HEK293 (cell line): ENCODE results near the gene HPS4.
A peak's percentile ranks its signal among the peaks of the same experiment; 100 is the strongest.

ENCODE experiments used
- CTCF ChIA-PET: fragments of 350-600 bp; formaldehyde crosslinking; extraction: SDS; loops from one replicate; lab custom pipeline; 2021; ENCODE audit warnings: antibody characterized with exemption; lab: Yijun Ruan, JAX
- POLR2A ChIA-PET: fragments of 300-600 bp; formaldehyde crosslinking; extraction: SDS; loops from one replicate; lab custom pipeline; 2020; ENCODE audit warnings: antibody characterized with exemption, inconsistent platforms; lab: Yijun Ruan, JAX
- H3K27ac ChIP-seq: fragments of 200-500 bp; sonication (Bioruptor generic); 2 replicates; pipeline ENCODE4 v1.5.1; 2014; ENCODE audit warnings: low read depth, low read length, control low read depth, inconsistent platforms; ENCODE audit errors: extremely low read depth
- H3K36me3 ChIP-seq, 2 experiments: fragments of 200-500 bp in 1 of 2; sonication (Bioruptor generic) in 1 of 2; 1 replicate in 1 of 2; 2 replicates in 1 of 2; pipeline ENCODE4 v1.5.1; 2014 to 2017; ENCODE audit warnings: inconsistent platforms in 2 of 2, low read length in 2 of 2; ENCODE audit not compliant: control insufficient read depth in 2 of 2, insufficient read depth in 1 of 2
- H3K4me1 ChIP-seq: fragments of 200-500 bp; sonication (Bioruptor generic); 2 replicates; pipeline ENCODE4 v1.5.1; 2014; ENCODE audit warnings: mild to moderate bottlenecking, low read length, inconsistent platforms; ENCODE audit not compliant: control insufficient read depth, insufficient read depth
- H3K4me3 ChIP-seq: 2 replicates; pipeline ENCODE4 v1.5.1; 2011; ENCODE audit warnings: low read depth, mild to moderate bottlenecking, control low read depth, low read length, moderate library complexity
- H3K9me3 ChIP-seq: fragments of 200-500 bp; sonication (Bioruptor generic); 2 replicates; pipeline ENCODE4 v1.5.1; 2014; ENCODE audit warnings: low read depth, low read length, inconsistent platforms; ENCODE audit not compliant: control insufficient read depth, insufficient read depth
- BCL11A ChIP-seq: fragments of 450-650 bp; formaldehyde crosslinking; IDR thresholded peaks from 2 replicates; pipeline ENCODE4 v1.5.1; 2016; ENCODE audit warnings: low read depth, missing biosample characterization, missing genetic modification characterization
- BCL6B ChIP-seq: fragments of 450-650 bp; formaldehyde crosslinking; IDR thresholded peaks from 2 replicates; pipeline ENCODE4 v1.5.1; 2017; ENCODE audit warnings: missing biosample characterization, missing genetic modification characterization
- KLF17 ChIP-seq: fragments of 450-650 bp; formaldehyde crosslinking; IDR thresholded peaks from 2 replicates; pipeline ENCODE4 v1.5.1; 2016; ENCODE audit warnings: missing biosample characterization, missing genetic modification characterization
- KLF8 ChIP-seq: fragments of 450-650 bp; formaldehyde crosslinking; IDR thresholded peaks from 2 replicates; pipeline ENCODE4 v1.5.1; 2016; ENCODE audit warnings: missing biosample characterization, missing genetic modification characterization
- OVOL3 ChIP-seq: fragments of 450-650 bp; formaldehyde crosslinking; IDR thresholded peaks from 2 replicates; pipeline ENCODE4 v1.5.1; 2016; ENCODE audit warnings: missing biosample characterization, missing genetic modification characterization
- PRDM1 ChIP-seq: fragments of 450-650 bp; formaldehyde crosslinking; IDR thresholded peaks from 2 replicates; pipeline ENCODE4; 2016; ENCODE audit warnings: missing biosample characterization, missing genetic modification characterization
- SP7 ChIP-seq: fragments of 450-650 bp; formaldehyde crosslinking; IDR thresholded peaks from 2 replicates; pipeline ENCODE4 v1.5.1; 2016; ENCODE audit warnings: missing biosample characterization, missing genetic modification characterization
- TRIM28 ChIP-seq: IDR thresholded peaks from 2 replicates; pipeline ENCODE4 v1.6.1; 2011; ENCODE audit warnings: low read length, control low read depth, borderline replicate concordance
- ZBTB20 ChIP-seq: fragments of 450-650 bp; formaldehyde crosslinking; IDR thresholded peaks from 2 replicates; pipeline ENCODE4 v1.5.1; 2016; ENCODE audit warnings: missing biosample characterization, missing genetic modification characterization
- ZBTB21 ChIP-seq: fragments of 450-650 bp; formaldehyde crosslinking; IDR thresholded peaks from 2 replicates; pipeline ENCODE4 v1.5.1; 2017; ENCODE audit warnings: missing biosample characterization, missing genetic modification characterization
- ZBTB8A ChIP-seq: fragments of 450-650 bp; formaldehyde crosslinking; IDR thresholded peaks from 2 replicates; pipeline ENCODE4 v1.5.1; 2016; ENCODE audit warnings: missing biosample characterization, missing genetic modification characterization
- ZNF10 ChIP-seq: fragments of 450-650 bp; formaldehyde crosslinking; IDR thresholded peaks from 2 replicates; pipeline ENCODE4 v1.5.1; 2017; ENCODE audit warnings: missing biosample characterization, missing genetic modification characterization
- ZNF133 ChIP-seq: fragments of 450-650 bp; formaldehyde crosslinking; IDR thresholded peaks from 2 replicates; pipeline ENCODE4 v1.5.1; 2016; ENCODE audit warnings: missing biosample characterization, missing genetic modification characterization
- ZNF184 ChIP-seq: fragments of 450-650 bp; IDR thresholded peaks from 2 replicates; pipeline ENCODE4 v1.5.1; 2018; ENCODE audit warnings: missing biosample characterization, mild to moderate bottlenecking, missing genetic modification characterization
- ZNF214 ChIP-seq: fragments of 450-650 bp; formaldehyde crosslinking; IDR thresholded peaks from 2 replicates; pipeline ENCODE4 v1.5.1; 2017; ENCODE audit warnings: missing biosample characterization, mild to moderate bottlenecking, missing genetic modification characterization, borderline replicate concordance
- ZNF221 ChIP-seq: fragments of 450-650 bp; formaldehyde crosslinking; IDR thresholded peaks from 2 replicates; pipeline ENCODE4 v1.5.1; 2017; ENCODE audit warnings: missing biosample characterization, missing genetic modification characterization, borderline replicate concordance
- ZNF335 ChIP-seq: fragments of 450-650 bp; formaldehyde crosslinking; conservative IDR thresholded peaks from 2 replicates; pipeline ENCODE4 v1.5.1; 2016; ENCODE audit warnings: missing biosample characterization, missing genetic modification characterization
- ZNF433 ChIP-seq: fragments of 450-650 bp; formaldehyde crosslinking; IDR thresholded peaks from 2 replicates; pipeline ENCODE4 v1.5.1; 2016; ENCODE audit warnings: missing biosample characterization, missing genetic modification characterization, low read depth
- ZNF529 ChIP-seq: fragments of 450-650 bp; formaldehyde crosslinking; IDR thresholded peaks from 2 replicates; pipeline ENCODE4 v1.5.1; 2017; ENCODE audit warnings: missing genetic modification characterization, missing biosample characterization; ENCODE audit not compliant: insufficient replicate concordance
- ZNF558 ChIP-seq: fragments of 450-650 bp; formaldehyde crosslinking; IDR thresholded peaks from 2 replicates; pipeline ENCODE4 v1.5.1; 2016; ENCODE audit warnings: missing biosample characterization, missing genetic modification characterization
- ZNF707 ChIP-seq: fragments of 450-650 bp; formaldehyde crosslinking; IDR thresholded peaks from 2 replicates; pipeline ENCODE4 v1.5.1; 2016; ENCODE audit warnings: missing biosample characterization, missing genetic modification characterization
- ZNF791 ChIP-seq: fragments of 450-650 bp; formaldehyde crosslinking; IDR thresholded peaks from 2 replicates; pipeline ENCODE4 v1.5.1; 2016; ENCODE audit warnings: missing biosample characterization, missing genetic modification characterization
- ZSCAN23 ChIP-seq: fragments of 450-650 bp; formaldehyde crosslinking; IDR thresholded peaks from 2 replicates; pipeline ENCODE4 v1.5.1; 2016; ENCODE audit warnings: missing biosample characterization, missing genetic modification characterization
- ZSCAN30 ChIP-seq: fragments of 450-650 bp; IDR thresholded peaks from 2 replicates; pipeline ENCODE4 v1.5.1; 2018; ENCODE audit warnings: missing biosample characterization, mild to moderate bottlenecking, missing genetic modification characterization, moderate library complexity
- TF ChIP-seq, protein P1 (sequence below): sonication (generic); formaldehyde crosslinking; IDR thresholded peaks from 2 replicates; pipeline ENCODE4 v1.8.1; 2022; ENCODE audit warnings: mild to moderate bottlenecking, moderate library complexity, missing genetic modification reagents

HPS4 gene

GRCh38 chr22:26486394-26486793 lies 2.8 kb upstream of the HPS4 start (continued):
- TF ChIP-seq BCL6B (tag by site-specific recombination), result no peak

DNA sequence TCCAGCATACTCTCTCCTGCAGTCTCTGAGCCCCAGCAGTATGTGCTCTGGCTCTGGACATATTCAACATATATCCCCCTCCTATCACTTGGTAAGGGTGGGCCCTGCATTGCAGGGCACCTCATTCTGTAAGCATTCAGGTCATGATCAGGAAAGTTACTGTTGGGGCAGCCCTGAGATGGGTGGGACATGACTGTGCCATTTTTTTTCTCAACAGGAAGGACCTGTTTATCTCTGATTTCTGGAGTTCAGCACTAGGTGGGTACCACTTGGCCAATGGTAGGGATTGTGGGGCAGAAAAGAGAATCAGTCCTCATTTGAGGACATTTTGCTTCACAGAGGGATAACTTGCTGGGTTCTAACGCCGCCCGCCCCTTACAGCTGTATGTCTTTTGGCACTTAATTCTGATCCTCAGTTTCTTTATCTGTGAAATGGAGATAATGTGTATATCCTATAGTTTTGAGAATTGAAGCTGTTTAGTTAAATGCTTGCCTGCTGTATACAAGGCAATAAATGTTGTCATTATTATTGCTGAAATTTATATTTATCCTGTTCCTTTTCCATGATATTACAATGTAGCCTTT lies 2.3 kb upstream of the HPS4 start:
- TF ChIP-seq BCL11A (tag by site-specific recombination) (no peak), ZSCAN23 (no peak), ZNF214 (tag by site-specific recombination) (no peak), ZNF791 (tag by site-specific recombination) (no peak), ZNF558 (tag by site-specific recombination) (no peak), ZNF433 (tag by site-specific recombination) (no peak), ZSCAN30 (tag by site-specific recombination) (no peak), OVOL3 (tag by site-specific recombination) (no peak), ZNF184 (tag by site-specific recombination) (no peak), ZBTB8A (tag by site-specific recombination) (no peak), ZNF529 (no peak)
- H3K36me3 ChIP-seq, result peaks cover 19 to 62% of the 10 kb centered on the region in 2 experiments; a peak in 2 of 3 replicates
- H3K4me3 ChIP-seq, result no peak overlapping the region
- ChIA-PET POLR2A (interaction anchor here (0.7 kb wide), 1 partner anchor 1085 kb away, joined by 7 read pairs; no protein-coding TSS in a partner anchor), CTCF (interaction anchor here (0.7 to 2.0 kb wide), 2 partner anchors 17 to 53 kb away, joined by 4 to 6 read pairs; no protein-coding TSS in a partner anchor)
- no peaks in the 10 kb centered on the region for H3K9me3 ChIP-seq
- peaks cover 4% of the 10 kb centered on the region; the same call in 1 of the 2 replicates for H3K4me1 ChIP-seq
- no peak overlapping the region for H3K27ac ChIP-seq

DNA sequence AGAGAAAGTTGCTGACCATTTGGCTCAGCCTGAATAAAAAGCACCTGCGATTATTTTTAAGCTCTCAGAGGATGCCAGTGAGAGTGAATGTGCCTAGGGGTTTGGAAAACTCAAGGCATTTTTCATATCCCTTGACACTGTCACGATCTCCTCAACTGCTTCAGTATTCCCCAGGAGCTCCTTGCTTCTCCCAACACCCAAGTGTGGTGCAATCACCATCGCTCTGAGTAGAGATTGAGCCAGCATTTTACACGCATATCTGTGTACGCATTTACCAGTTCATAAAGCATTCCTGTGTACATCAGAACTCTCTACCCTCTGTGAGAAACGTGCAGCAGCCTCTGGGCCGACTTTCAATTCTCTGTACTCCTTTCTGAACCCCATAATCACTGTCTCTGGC lies 1.4 kb upstream of the HPS4 start:
- Histone ChIP-seq H3K4me1 (peaks cover 4% of the 10 kb centered on the region; the same call in 1 of the 2 replicates), H3K4me3 (no peak overlapping the region), H3K27ac (no peak overlapping the region), H3K36me3 (peaks cover 10 to 58% of the 10 kb centered on the region in 2 experiments; a peak in 2 of 3 replicates), H3K9me3 (no peaks in the 10 kb centered on the region)
- TF ChIP-seq ZBTB20 (tag by site-specific recombination) (no peak), PRDM1 (peak; percentile 46; the same call in 1 of the 2 replicates)
- ChIA-PET CTCF (interaction anchor here (1.6 to 2.0 kb wide), 2 partner anchors 16 to 18 kb away, joined by 4 to 6 read pairs; no protein-coding TSS in a partner anchor), POLR2A (interaction anchor here (1.1 kb wide), 1 partner anchor 27 kb away, joined by 3 read pairs; no protein-coding TSS in a partner anchor)

DNA sequence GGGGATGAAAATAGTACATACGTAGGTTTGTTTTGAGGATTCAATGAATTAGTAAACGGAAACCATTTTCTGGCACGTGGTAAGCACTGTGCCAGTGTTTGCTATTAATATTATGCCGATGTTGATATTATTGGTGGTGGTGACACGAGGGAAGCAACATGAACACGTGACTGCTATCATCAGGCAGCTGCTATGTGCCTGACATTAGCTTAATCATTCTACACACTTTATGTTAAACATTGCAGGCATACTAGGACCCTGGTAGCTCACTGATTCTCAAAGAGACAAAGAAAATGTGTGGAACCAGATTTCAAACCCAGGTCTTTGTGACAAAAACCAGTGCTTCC lies 750 bp upstream of the HPS4 start:
- peak overlapping the region; percentile 93 for H3K4me3 ChIP-seq
- POLR2A ChIA-PET, result interaction anchor here (0.8 to 3.7 kb wide), 11 partner anchors 9 to 188 kb away, joined by 3 to 27 read pairs (median 3); partner anchors contain the start of gene TFIP11
- no peaks in the 10 kb centered on the region for H3K9me3 ChIP-seq
- H3K4me1 ChIP-seq, result peaks cover 4% of the 10 kb centered on the region; the same call in 1 of the 2 replicates
- TF ChIP-seq OVOL3 (tag by site-specific recombination), result no peak
- 0 out of 2 replicates have a peak, but pooled peaks have one; percentile 12 for TF ChIP-seq KLF17
- TF ChIP-seq ZNF133 (tag by site-specific recombination), result no peak
- 0 out of 2 replicates have a peak, but pooled peaks have one; percentile 1 for TF ChIP-seq TRIM28
- TF ChIP-seq SP7, result peak; percentile 22
- TF ChIP-seq ZNF335 (tag by site-specific recombination), result peak; percentile 35
- TF ChIP-seq ZNF558 (tag by site-specific recombination), result 0 out of 2 replicates have a peak, but pooled peaks have one; percentile 29
- TF ChIP-seq ZNF707 (tag by site-specific recombination), result no peak
- peak; percentile 24; the same call in 1 of the 2 replicates for TF ChIP-seq ZBTB21 (tag by site-specific recombination)
- 0 out of 2 replicates have a peak, but pooled peaks have one; percentile 1 for TF ChIP-seq KLF8 (tag by site-specific recombination)
- no peak for TF ChIP-seq ZNF221 (tag by site-specific recombination)
- no peak for TF ChIP-seq ZNF10 (tag by site-specific recombination)
- TF ChIP-seq, protein P1, sequence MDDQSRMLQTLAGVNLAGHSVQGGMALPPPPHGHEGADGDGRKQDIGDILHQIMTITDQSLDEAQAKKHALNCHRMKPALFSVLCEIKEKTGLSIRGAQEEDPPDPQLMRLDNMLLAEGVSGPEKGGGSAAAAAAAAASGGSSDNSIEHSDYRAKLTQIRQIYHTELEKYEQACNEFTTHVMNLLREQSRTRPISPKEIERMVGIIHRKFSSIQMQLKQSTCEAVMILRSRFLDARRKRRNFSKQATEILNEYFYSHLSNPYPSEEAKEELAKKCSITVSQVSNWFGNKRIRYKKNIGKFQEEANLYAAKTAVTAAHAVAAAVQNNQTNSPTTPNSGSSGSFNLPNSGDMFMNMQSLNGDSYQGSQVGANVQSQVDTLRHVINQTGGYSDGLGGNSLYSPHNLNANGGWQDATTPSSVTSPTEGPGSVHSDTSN, result no peak
- TF ChIP-seq, all 188 proteins: peak for 7
- H3K27ac ChIP-seq, result peak overlapping the region; percentile 44; the same call in 1 of the 2 replicates
- H3K36me3 ChIP-seq, result peaks cover 3 to 51% of the 10 kb centered on the region in 2 experiments; a peak in 2 of 3 replicates
- CTCF ChIA-PET, result interaction anchor here (0.6 to 8.1 kb wide), 7 partner anchors 8 to 924 kb away, joined by 3 to 47 read pairs (median 3); no protein-coding TSS in a partner anchor
